GM20000 (cell line): Measurements from ENCODE around the gene AOPEP.

Experiments
- DNase-seq: peaks from one replicate; pipeline ENCODE4 v3.0.0; 2012; ENCODE audit warnings: low spot score
- TF ChIP-seq, protein P1 (sequence below): IDR thresholded peaks from 2 replicates; pipeline ENCODE4 v1.5.1; 2012; ENCODE audit warnings: mild to moderate bottlenecking, control low read depth; ENCODE audit errors: extremely low read depth, missing control alignments

AOPEP gene

DNA sequence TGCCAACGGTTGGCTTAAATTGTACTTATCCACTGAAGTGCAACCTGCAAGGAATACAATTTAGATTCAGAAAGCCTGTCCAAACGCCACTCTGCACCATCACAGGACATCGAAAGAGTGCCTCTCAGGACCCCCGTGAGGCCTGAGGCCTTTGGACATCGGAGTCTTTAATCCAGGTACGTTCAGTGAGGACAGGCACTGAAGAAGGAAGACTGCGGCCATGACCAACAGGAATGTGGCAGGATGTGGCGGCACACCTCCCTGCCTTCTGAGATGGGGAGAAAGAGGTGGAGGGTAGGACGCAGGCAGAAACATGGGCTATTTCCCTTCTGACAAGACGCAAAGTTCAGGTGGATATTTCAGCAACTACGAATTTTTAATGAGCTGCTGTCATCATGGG, 385.2 kb downstream of the AOPEP start:
- DNase-seq, result no peak
- TF ChIP-seq, protein P1, sequence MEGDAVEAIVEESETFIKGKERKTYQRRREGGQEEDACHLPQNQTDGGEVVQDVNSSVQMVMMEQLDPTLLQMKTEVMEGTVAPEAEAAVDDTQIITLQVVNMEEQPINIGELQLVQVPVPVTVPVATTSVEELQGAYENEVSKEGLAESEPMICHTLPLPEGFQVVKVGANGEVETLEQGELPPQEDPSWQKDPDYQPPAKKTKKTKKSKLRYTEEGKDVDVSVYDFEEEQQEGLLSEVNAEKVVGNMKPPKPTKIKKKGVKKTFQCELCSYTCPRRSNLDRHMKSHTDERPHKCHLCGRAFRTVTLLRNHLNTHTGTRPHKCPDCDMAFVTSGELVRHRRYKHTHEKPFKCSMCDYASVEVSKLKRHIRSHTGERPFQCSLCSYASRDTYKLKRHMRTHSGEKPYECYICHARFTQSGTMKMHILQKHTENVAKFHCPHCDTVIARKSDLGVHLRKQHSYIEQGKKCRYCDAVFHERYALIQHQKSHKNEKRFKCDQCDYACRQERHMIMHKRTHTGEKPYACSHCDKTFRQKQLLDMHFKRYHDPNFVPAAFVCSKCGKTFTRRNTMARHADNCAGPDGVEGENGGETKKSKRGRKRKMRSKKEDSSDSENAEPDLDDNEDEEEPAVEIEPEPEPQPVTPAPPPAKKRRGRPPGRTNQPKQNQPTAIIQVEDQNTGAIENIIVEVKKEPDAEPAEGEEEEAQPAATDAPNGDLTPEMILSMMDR, result no peak

DNA sequence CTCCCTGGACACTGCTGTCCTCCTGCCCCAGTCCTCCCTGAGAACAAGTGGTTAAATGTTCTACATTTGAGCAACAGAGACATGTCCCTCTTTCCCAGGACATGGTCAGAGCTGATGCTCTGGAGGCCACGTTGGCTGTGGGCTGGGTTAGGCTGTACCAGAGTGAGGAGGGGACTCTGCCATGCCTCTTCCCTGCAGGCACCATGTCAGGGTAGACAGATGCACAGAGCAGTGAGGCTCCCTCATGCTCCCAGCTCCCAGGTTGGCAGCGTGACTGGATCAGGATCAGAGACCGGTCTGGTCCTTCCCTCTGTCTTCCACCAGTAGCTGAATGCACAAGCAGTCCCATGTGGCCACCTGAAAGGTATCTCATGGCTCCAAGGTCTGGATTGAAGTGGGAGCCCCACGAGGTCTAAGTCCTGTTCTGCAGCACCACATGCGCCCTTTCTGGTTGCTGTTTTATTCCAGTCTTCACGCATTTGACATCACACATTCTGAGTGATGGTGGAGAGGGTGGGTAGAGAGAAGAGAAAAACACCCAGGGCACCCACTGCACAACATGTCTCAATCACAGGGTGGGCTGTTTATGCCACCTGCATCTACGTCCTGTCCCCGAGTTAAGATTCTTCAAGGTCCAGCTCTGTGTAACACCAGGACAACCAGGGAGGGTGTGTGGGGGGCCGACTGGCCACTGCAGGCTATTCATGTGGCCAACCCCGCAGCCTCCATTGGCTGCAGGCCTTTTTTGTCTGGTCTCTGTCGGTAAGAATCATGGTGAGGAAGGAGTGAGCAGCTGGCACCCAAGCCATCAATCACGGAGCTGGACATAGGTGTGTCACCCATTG, 386.2 kb downstream of the AOPEP start:
- DNase-seq, result no peak
- TF ChIP-seq, protein P1, result no peak

DNA sequence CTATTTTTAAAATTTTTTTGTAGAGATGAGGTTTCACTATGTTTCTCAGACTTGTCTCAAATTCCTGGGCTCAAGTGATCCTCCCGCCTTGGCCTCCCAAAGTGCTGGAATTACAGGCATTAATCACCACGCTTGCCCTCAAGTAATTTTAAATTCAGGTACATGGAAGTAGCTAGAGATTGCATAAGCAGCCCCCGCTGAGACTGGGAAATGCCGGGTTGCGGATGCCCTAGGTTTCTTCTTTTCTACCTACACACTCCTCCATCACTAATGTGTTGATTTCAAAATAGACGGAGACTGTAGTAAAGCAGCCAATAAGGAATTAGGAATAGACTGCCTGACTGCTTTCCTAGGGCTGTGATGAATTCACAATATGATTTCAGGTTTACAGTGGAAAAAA, 388.6 kb downstream of the AOPEP start:
- no peak for DNase-seq
- TF ChIP-seq, protein P1, result no peak

DNA sequence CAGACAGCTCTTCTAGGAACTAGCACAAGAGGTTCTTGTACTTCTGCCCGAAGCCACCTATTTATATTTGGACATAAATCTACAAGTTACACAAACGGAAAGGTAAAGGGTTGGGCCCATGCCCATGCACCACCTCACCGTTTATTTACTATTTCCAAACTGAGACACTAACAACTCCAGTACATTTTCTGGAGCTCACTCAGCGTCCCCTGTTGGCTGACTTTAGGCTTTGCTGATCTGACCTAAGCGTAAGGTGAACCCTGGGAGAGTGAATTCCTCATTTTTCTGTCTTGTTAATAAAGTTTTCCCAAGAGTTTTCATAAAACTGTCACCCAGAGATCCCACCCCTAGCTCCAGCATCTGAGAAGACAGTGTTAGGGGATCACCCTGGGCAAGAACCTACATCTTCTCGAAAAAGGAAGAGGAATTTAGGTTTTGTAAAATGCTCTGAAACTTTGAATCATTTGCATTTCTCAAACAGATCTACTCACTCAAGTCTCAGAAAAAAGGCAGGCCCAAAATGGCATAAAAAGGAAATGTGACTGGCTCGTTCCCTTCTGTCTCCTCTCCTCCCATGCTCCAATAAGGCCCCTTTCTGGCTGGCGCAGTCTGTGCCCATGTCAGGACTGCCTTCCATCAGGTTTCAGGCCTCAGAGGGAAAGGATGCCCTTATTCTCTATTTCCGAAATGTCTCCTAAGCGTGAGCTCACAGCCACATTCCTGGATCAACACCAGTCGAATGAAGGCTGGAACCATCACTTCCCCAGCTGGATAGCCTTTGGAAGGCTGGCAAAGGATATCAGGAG, 389.7 kb downstream of the AOPEP start:
- no peak for DNase-seq
- TF ChIP-seq, protein P1, result no peak

DNA sequence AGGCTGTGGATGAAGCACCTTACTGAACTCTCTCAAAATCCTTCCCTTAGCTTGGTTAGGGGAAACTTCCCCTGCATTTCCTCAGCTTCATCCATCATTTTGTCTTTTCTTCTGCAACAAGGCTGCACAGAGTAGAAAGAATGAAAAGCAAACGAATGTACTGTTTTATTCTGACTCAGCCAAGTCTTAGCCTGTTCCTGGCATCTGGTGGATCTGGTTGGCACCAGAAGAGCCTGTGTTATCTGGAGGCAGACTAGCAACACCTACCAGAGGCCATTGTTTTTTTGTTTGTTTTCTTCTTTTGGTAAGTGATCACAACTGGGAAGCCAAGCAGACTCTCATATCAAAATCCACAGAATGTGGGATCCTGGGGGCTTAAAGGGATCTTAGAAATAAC, 390.3 kb downstream of the AOPEP start:
- TF ChIP-seq, protein P1, result no peak
- DNase-seq, result no peak

DNA sequence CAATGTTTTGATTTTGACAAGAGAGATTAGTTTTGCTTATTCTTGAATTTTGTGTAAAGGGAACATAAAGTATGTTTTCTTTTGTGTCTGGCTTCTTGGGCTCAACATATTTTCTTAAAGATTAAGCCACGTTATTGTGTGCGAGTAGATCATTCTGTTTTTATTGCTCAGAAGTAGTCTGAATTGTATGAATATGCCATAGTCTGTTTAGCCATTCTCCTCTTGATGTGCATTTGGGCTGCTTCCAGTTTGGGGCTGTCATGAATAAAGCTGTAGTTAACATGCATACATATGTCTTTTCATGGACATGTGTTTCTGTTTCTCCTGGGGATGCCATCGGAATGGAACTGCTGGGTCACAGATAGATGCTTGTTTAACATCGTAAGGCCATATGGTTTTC, 392.1 kb downstream of the AOPEP start:
- TF ChIP-seq, protein P1, result no peak
- DNase-seq, result no peak

DNA sequence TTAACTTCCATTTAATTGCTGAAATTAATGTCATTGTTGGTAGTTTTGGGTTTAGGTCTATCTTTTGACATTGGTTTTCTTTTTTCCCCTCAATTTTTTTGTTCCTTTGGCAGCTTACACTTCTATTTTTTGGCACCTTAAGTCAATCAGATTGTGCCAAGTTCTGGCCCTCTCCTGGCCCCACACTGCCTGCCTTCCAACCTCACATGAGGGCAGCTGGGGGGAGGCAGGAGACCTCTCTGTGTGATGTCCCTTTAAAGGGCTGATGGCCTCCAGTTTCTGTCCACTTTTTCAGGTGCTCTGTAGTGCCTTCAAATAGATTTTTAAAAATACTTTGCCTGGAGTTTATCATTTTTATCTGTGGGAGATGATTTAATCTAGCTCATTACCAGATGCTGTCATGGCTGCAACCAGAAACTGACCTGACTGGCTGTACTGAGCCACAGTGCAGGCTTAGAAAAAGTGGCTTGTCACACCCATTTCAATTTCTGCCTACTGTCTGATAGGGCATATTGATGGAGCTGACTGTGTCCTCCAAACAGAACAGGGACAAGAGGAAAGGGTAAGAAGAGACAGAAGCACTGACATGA, 394.4 kb downstream of the AOPEP start:
- DNase-seq, result no peak

More for the DNA sequence above, 394.4 kb downstream of the AOPEP start:
- TF ChIP-seq, protein P1, result no peak
